Loucy (cell line): ENCODE measurements around the gene BCKDHA.

Source experiments
- CTCF ChIP-seq: fragments of 200-600 bp; sonication (generic); conservative IDR thresholded peaks from 2 replicates; pipeline ENCODE4 v1.5.1; 2014; ENCODE audit warnings: mild to moderate bottlenecking, antibody characterized with exemption, low read length
- EZH2phosphoT487 ChIP-seq: fragments of 200-600 bp; IDR thresholded peaks from 2 replicates; pipeline ENCODE4 v1.6.1; 2018; ENCODE audit warnings: antibody characterized with exemption, mild to moderate bottlenecking, moderate library complexity, borderline replicate concordance

- TF ChIP-seq CTCF (no peak), EZH2phosphoT487 (no peak)
Observed at GRCh38 chr19:41443813-41444455, 46.3 kb downstream of the BCKDHA start.
